A673 (cell line): ENCODE data around the gene COL9A3.

Experiments used
- CTCF ChIP-seq: fragments of 300-800, 200-600 bp; sonication (generic); conservative IDR thresholded peaks from 2 replicates; pipeline ENCODE4 v1.5.1; 2017; ENCODE audit warnings: low read depth, mild to moderate bottlenecking, antibody characterized with exemption, low read length, moderate library complexity, mixed read lengths
- EZH2 ChIP-seq: fragments of 200-600 bp; sonication (generic); IDR thresholded peaks from 2 replicates; pipeline ENCODE4 v1.6.1; 2017; ENCODE audit warnings: borderline replicate concordance, low read depth, mild to moderate bottlenecking, mixed read lengths, antibody characterized with exemption, low read length; ENCODE audit not compliant: poor library complexity, severe bottlenecking

GRCh38 chr20:62828051-62828450 lies 11.2 kb downstream of the COL9A3 start:
- no peak for TF ChIP-seq EZH2
- TF ChIP-seq CTCF = no peak
